Uterus (tissue), 2 donors: ENCODE data around the gene MTFR2.

Source experiments
- POLR2A ChIP-seq, 2 donors: fragments of 450-650 bp; IDR thresholded peaks; one replicate each; pipeline ENCODE4 v1.6.1; 2016; ENCODE audit warnings: antibody characterized with exemption in 2 of 2, mild to moderate bottlenecking in 1 of 2, moderate library complexity in 1 of 2
- TF ChIP-seq, protein P1 (sequence below), 4 experiments: fragments of 200-600 bp in 2 of 4; fragments of 450-650 bp in 2 of 4; sonication (generic) in 2 of 4; IDR thresholded peaks; one replicate each; pipeline ENCODE4 v1.5.1; 2016 to 2019; ENCODE audit warnings: antibody characterized with exemption in 4 of 4, mild to moderate bottlenecking in 2 of 4, moderate library complexity in 1 of 4

DNA sequence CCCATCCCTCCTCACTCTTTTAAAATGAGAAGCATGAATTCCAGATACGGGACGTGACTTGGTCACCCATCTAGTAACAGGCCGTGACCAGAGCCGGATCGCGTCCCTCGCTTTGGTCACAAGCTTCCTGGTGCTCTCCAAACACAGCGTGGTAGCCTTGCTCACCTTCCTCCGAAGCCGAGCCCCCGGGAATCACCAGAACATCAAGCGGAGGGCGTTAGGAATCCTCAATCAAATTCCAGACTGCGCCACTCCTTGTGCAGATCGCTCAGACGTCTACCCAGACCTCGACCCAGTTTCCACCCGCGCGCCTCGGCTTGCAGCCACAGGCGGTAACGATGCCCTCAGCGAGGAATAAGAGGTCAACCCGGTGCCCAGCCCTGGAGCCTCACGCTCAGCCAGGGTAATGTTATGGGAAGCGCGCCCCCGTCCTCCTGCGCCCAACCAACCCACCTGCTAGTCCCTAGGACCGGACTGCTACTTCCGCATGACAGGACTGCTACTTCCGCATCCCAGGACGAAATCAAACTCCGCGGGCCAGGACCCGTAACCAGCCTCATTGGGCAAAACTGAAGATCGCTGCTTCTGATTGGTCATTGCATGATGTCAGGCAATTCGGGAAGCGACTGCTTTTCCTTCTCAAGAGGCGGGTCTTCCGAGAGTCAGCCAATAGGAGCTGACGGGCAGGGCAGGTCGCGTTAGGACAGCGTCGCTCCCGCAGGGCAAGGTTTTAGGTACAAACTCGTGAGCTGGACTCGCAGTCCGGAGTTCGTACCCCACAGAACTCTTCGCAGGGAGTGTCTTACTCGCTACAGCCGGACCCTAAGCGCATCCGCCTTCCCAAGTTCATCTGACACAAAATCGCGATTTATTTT lies at the start of gene MTFR2:
- TF ChIP-seq, protein P1, sequence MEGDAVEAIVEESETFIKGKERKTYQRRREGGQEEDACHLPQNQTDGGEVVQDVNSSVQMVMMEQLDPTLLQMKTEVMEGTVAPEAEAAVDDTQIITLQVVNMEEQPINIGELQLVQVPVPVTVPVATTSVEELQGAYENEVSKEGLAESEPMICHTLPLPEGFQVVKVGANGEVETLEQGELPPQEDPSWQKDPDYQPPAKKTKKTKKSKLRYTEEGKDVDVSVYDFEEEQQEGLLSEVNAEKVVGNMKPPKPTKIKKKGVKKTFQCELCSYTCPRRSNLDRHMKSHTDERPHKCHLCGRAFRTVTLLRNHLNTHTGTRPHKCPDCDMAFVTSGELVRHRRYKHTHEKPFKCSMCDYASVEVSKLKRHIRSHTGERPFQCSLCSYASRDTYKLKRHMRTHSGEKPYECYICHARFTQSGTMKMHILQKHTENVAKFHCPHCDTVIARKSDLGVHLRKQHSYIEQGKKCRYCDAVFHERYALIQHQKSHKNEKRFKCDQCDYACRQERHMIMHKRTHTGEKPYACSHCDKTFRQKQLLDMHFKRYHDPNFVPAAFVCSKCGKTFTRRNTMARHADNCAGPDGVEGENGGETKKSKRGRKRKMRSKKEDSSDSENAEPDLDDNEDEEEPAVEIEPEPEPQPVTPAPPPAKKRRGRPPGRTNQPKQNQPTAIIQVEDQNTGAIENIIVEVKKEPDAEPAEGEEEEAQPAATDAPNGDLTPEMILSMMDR (IDR thresholded peaks at IDR 0.05): no peak
- TF ChIP-seq POLR2A (IDR thresholded peaks at IDR 0.05): no peak
